AG08396 (cell line): ENCODE data around the gene ETV1.

Experiments used
- DNase-seq: peaks from one replicate; pipeline ENCODE4 v3.0.0; 2012; ENCODE audit warnings: low spot score, mixed read lengths

ETV1 gene

DNA sequence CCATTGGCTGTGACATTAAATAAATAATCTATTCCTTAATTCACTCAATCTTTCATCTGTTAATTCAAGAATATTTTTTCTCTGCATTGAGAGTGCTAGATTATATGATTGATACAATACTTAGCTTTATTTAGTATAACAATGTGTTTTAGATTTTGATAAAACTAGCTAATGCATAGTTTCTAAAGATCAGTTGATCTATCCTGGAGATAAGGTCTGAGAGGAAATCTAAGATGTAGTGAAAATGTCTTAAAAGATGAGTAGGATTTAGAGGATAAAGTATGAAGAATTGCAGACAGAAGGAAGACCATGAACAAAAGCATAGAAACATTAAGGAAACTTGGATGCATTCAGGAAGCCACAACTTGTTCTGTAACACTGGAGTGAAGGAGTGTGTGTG is 110.3 kb downstream of the ETV1 start:
- DNase-seq = no peak

DNA sequence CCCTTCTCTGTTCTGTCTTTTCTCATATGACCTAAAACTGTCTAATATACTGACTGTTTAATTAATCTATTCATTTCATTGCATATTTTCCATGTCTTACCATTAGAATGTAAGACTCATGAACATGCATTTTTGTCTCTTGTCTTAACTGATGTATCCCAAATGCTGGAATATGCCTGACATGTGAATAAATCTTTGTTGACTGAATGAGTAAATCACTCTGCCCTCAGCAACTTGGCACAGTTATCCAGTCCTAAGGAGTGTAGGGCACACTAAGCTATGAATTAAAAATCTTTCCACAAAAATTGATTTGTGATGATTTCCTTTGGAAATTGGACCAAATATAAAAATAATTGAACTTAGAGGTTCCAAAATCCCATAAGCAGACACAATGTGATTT is 111.3 kb downstream of the ETV1 start:
- DNase-seq = no peak

DNA sequence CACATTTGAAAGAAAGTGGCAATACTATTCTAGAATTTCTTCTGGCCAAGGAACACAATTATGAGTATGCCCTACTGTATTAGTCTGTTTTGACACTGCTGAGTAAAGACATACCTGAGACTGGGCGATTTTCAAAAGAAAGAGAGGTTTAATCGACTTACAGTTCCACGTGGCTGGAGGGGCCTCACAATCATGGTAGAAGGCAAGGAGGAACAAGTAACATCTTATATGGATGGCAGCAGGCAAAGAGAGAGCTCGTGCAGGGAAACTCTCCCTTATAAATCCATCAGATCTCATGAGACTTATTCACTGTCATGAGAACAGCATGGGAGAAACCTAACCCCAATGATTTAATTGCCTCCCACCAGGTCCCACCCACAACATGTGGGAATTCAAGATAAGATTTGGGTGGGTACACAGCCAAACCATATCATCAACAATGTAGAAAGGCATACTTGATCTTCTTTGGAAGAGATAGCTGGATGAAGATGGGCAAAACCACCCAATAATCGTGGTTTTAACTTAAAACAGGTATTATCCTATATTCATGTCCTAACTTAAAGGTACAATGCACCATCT is 113.9 kb downstream of the ETV1 start:
- no peak for DNase-seq

DNA sequence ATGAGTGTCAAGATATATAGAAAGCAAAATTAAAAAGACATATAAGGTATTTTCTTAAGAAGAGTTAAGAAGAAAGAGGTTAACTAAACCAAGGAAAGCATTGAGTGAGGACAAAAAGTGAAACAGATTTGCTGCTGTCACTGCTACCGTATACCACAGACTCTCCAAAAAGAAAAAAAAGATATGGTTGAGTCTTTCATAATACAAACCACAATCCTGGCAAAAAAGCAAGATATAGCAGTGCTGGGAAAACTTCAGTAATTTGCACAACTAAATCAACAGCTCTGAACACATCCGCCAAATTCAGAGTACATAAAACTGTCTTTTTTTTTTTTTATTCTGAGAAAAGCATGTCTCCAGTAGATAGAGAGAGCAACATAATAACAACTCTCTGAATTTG is 114.7 kb downstream of the ETV1 start:
- DNase-seq = peak; percentile 17

DNA sequence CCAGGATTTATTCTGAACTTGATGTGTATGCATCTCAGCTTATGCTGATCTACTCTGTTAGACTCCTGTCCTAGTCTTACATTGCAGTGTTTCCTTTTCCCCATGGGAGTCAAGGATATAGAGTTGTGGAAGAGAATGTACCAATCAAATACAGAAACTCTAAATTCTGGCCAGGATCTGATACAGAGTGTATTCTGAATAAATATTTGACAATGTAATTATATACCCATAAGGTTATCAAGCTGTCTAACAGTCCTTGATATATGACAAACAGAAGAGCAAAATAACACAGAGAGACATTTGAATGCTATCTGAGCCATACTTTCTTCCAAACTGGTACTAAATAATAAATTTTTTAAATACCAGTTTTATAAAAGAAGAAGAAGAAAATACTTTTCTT is 116.8 kb downstream of the ETV1 start:
- no peak for DNase-seq

DNA sequence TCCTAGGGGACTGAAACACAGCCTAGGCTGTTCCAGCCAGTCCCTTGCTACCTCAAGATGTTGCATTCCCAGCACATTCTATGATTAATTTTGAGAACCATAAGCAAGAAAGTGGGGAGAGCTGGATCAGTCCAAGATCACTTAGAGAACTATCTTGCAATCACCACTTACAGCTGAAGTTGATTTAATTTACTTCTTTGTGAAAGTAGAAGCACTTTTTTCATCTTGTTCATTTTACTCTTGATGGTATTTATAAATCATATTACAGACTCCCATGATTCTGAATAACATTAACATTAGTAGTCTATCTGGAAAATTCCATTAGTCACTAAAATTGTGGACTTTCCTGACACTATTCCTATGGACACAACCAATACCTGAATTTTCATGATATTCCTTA is 118.5 kb downstream of the ETV1 start:
- DNase-seq = no peak

DNA sequence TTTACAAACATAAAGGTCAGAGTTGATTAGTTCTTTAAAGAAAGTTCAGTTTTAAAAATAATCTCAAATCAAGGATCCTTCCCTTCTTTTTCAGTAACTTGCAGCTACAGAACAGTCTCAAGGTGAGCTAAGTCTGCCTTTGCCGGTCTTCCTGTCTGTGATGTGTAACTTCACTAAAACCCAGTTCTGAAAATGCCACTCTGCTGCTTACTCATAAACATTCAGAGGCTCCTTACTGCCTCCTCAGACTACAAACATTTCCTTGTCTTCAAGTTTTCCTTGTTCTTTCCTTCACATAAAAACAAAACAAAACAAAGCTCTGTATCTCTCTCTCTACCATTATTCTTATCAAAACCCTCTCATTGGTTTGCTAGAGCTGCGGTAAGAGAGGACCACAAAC is 128.7 kb downstream of the ETV1 start:
- DNase-seq = no peak

DNA sequence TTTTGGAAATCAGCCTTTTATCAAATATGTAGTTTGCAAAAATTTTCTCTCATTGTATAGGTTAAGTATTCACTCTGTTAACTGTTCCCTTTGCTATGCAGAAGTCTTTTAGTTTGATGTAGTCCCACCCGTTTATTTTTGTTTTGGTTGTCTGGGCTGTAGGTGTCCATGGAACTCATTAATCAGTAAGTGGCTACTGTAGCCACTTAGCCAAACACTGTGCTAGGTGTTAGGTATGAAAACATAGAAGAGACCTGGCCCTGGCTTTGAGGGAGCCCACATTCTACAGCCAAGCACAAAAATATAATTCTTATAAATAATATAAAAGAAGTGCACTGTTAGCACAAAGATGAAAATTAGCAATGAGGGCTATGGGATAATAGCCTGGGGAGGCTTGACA is 133.5 kb downstream of the ETV1 start:
- DNase-seq = no peak

DNA sequence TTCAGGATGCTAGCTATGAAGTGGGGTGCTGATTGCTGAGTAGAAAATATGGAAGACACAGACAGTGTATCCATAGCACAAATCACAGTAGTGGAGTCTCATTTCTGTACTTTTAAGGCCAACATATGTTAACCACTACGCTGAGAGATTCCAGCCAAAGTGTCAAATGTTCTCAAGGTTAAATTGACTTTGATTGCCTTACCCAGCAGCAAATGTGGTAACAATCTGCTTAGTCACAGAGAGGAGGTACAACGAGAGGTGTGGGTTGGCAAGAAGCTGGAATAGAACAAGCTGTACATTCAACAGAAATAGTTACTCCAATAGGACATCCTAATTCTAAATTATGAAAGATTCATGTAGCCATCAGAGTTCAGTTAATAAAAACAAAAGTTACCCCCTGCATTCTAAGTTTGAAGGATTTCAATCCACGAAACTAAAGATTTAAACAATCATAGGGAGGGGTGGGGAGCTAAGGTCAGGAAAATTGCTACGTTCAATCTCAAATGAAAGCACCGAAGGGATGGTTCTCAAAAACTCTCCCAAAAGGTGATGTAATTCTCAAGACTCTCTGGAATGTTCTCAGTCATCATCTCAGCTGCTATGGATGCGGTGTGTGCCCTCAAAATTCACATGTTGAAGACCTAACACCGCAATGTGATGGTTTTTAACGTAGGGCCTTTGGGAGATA is 137.0 kb downstream of the ETV1 start:
- no peak for DNase-seq

DNA sequence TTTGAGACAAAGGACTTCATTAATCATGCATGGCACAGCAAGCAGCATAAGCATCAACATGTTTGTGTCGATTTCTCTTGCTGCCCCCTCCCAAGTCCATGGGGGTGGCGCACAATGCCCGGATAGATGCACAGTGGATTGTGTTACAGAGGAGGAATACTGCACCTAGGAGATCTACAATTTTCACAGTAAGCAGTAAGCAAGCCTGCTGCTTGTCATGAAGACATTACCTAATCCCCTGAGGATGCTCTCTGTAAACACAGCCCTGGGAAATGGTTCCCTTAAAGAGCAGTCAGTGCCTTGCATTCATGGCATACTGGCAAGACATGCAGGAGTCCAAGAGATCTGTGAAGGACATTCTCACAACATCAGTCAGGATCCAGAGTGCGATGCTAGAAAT is 137.7 kb downstream of the ETV1 start:
- DNase-seq = peak; percentile 54

DNA sequence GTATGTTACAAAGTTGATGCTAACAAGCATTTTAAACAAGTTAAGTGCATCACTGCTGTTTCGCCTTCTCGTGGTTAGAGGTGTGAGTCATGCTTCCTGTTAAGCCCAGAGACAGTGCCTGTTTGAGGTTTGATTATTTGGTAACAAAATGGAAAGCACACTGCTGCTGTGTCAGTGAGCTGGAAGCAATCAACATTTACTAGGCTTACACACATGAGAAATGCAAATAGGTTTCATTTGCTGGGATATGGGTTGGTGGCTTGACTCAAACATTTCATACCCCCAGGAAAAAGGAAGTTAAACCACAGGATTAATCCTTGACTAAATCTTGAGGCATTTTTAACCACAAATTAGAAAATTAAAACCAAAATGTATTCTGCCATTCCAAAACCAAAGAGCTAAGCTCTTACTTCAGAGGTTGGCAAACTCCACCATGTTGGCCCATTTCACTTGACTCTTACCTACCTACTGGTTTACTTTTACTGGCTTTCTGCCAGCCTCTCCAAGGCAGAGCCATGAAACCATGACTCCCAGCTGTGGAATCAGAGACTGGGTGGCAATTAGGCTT is 139.2 kb downstream of the ETV1 start:
- peak; percentile 76 for DNase-seq

DNA sequence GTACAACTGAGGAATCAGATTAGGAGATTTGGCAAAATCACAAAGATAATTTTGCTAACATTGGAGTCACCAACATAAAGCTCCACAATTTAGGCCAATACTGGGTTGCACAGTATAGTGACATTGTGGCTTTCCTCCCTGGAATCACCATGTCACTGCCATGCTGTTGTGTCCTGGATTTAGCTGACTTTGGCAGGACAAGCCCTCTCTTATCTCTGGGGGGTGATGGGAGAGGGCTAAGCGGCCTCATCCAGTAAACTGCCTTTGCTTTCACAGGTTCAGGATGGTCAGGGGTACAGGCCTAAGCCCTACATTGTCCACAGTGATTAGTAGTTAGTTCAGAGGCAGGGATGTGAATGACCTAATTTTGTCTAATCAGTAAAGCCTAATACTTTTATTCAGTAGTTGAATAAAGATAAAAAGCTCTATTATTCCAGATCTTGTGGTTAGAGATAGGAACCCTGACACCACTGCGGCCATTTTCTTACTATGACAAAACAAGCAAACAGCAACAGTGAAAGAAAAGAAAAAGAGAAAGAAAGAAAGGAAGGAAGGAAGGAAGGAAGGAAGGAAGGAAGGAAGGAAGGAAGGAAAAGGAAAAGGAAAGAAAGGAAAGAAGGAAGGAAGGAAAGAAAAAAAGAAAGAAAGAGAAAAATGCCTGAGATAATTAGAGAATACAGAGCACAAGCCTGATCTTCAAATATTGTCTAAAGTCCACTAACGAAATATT is 140.1 kb downstream of the ETV1 start:
- no peak for DNase-seq

DNA sequence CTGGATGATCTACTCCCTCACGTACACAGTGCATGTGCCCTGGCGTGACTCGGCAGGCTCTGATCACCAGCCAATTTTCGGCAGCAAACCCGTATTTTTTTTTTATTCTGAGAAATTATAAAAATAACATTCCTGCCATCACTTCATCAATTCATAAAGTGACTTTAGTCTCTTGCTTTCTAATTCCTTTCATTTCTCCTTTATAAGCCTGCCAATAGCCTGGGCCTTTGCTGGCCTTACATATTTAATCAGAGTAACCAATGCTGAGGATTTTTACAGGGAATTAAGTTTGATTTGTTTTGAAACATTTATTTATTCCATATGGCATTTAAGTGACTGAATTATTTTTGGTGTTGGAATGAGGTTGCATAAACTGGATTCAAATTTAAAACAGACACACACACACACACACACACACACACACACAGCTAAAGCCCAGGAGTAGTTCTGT is 140.8 kb downstream of the ETV1 start:
- DNase-seq = no peak

DNA sequence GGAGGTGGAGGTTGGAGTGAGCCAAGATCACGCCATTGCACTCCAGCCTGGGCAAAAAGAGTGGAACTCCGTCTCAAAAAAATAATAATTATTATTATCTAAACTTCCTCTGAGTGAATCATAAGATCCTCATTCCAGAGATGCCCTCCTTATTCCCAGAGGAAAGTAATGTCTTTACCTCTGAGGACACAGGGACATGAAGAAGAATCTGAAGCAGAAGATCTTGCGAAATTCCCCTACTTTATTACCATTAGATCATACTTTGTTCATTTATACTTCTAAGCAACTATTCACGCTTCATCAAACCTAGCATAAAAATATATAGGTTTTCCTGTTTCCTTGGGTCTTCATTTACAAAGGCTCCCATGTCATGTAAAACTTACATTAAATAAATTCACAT is 143.1 kb downstream of the ETV1 start:
- DNase-seq = no peak

DNA sequence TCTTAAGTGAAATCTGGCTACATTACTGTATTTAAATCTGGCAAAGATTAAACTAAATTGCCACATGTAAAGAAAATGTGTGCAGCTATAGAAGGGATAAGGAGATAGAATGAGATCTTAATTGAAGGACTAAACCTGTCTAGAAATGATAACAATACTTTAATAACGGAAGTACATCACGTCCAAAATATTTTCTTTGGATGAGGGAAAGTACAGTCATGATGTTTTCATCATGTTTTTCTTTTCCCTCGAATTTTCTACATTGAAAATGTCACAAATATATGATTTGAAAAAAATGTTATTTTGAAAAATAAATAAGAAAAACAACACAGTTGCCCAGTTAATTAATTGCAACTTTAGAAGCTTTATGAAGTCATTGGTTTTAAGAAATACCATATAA is 143.9 kb downstream of the ETV1 start:
- DNase-seq = no peak

DNA sequence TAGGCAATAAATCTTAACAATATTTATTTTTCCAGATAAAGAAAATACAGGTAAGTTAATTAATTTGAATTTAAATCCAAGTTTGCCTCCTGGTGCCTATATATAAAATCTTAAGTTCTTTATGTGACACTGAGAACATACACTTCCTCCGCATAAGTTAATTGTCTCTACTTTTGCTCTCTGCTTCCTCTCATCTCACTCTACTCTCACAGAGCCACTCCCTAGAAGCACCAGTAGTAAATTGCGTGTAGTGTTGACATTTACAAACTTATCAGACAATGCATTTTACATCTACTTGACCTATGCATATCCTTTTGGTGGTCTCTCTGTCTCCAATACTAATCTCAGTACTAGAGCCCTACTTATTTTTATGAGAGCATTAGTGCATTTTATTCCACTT is 144.5 kb downstream of the ETV1 start:
- no peak for DNase-seq

DNA sequence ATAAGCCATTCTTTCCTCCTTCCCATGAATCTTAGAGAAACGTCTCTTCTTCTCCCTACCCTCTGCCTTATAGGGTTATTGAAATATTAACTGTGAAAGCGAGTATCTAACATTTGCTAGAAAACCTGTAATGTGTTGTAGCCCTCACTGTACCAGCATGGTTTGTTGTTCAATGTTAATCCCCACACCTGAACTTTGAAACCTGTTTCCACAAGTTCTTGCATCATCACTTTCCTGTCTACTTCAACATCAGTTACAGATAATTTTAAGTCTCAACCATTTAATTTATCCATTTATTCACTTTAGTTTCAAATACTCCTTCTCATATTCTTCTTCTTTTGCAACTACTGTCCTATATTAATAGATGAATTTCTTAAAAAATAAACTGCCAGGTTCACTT is 148.2 kb downstream of the ETV1 start:
- no peak for DNase-seq
